PFSK-1 (cell line): ENCODE measurements around the gene RDH16.

Experiments used
- FOXP2 ChIP-seq: optimal IDR thresholded peaks from 2 replicates; pipeline ENCODE3; 2011; ENCODE audit warnings: borderline replicate concordance, control low read depth, inconsistent platforms; ENCODE audit not compliant: insufficient read depth; ENCODE audit errors: extremely low read length, extremely low read depth
- TAF1 ChIP-seq: IDR thresholded peaks from 2 replicates; pipeline ENCODE4 v1.6.1; 2012; ENCODE audit warnings: low read length, control low read depth, borderline replicate concordance; ENCODE audit not compliant: insufficient read depth

DNA sequence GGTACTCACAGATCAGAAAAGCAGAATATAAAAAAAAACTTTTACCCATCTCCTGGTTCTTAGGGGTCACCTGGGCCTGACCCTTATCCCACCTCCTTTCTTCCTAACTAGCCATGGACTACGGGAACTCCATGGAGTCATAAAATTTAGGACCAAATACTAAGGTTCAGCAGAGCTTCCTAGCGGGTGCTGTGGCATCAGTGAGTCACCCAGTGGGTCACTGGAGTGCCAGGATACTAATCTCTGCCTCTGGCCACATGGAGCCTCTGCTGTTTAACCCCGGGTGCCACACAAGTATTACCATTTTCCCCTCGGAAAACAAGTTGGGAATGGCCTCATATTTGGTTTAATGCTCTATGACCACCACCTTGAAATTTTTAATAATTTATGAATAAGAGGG, 42.0 kb upstream of the RDH16 start:
- TF ChIP-seq FOXP2 (no peak), TAF1 (no peak)
